ENCODE data around the gene KCNMB4.

The KCNMB4 gene

DNA sequence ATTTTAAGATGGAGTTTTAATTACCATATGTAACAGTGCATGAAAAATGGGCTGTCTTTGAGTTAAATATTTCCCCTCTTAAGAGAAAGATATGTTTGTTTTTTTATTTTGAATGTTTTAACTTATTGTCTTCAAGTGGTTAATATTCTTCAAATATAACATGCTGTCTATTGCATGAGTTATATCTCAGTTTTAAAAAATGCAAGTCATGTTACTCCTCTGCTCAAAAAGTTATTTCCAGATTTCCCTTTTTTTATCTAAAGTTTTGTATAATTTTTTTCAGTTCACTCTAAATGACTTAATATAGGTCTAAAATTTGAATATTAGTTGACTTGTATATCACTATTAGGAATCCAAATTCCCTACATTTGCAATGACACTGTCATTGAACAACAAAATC, 5.9 kb upstream of the KCNMB4 start:
- no peak overlapping the region for H3K9ac ChIP-seq (ENCODE audit: low read depth, low read length, poor library complexity, severe bottlenecking)
- no peaks in the 10 kb centered on the region for H3F3A ChIP-seq (ENCODE audit: low read depth)
- H3K79me2 ChIP-seq (ENCODE audit: insufficient read depth, low read length) = no peaks in the 10 kb centered on the region
- no peaks in the 10 kb centered on the region for H3K9me2 ChIP-seq (replicated peaks; ENCODE audit: low read depth, low read length)
- H3K27me3 ChIP-seq (ENCODE audit: insufficient read depth, low read length, poor library complexity, severe bottlenecking) = no peaks in the 10 kb centered on the region
- H4K20me1 ChIP-seq (ENCODE audit: insufficient read depth, low read length, poor library complexity, severe bottlenecking) = no peaks in the 10 kb centered on the region
- H3K4me1 ChIP-seq (ENCODE audit: insufficient read depth, low read length, poor library complexity, severe bottlenecking) = peaks cover 3% of the 10 kb centered on the region
- H3K9me3 ChIP-seq (ENCODE audit: insufficient read depth, low read depth, low read length) = no peaks in the 10 kb centered on the region
- H2AFZ ChIP-seq (ENCODE audit: low read length) = no peak overlapping the region
- 0 out of 2 replicates have a peak, but pooled peaks cover under 1% of the 10 kb centered on the region for H3K36me3 ChIP-seq (ENCODE audit: insufficient read depth, low read length)
- no peak overlapping the region for H3K4me3 ChIP-seq (ENCODE audit: low read length, poor library complexity, severe bottlenecking)
- TF ChIP-seq, protein P1, sequence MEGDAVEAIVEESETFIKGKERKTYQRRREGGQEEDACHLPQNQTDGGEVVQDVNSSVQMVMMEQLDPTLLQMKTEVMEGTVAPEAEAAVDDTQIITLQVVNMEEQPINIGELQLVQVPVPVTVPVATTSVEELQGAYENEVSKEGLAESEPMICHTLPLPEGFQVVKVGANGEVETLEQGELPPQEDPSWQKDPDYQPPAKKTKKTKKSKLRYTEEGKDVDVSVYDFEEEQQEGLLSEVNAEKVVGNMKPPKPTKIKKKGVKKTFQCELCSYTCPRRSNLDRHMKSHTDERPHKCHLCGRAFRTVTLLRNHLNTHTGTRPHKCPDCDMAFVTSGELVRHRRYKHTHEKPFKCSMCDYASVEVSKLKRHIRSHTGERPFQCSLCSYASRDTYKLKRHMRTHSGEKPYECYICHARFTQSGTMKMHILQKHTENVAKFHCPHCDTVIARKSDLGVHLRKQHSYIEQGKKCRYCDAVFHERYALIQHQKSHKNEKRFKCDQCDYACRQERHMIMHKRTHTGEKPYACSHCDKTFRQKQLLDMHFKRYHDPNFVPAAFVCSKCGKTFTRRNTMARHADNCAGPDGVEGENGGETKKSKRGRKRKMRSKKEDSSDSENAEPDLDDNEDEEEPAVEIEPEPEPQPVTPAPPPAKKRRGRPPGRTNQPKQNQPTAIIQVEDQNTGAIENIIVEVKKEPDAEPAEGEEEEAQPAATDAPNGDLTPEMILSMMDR (conservative IDR thresholded peaks at IDR 0.05; ENCODE audit: low read length) = no peak
- no peak for TF ChIP-seq EZH2phosphoT487 (IDR thresholded peaks at IDR 0.05; ENCODE audit: borderline replicate concordance)
- H3K4me2 ChIP-seq (ENCODE audit: low read depth, low read length, poor library complexity, severe bottlenecking) = no peak overlapping the region

DNA sequence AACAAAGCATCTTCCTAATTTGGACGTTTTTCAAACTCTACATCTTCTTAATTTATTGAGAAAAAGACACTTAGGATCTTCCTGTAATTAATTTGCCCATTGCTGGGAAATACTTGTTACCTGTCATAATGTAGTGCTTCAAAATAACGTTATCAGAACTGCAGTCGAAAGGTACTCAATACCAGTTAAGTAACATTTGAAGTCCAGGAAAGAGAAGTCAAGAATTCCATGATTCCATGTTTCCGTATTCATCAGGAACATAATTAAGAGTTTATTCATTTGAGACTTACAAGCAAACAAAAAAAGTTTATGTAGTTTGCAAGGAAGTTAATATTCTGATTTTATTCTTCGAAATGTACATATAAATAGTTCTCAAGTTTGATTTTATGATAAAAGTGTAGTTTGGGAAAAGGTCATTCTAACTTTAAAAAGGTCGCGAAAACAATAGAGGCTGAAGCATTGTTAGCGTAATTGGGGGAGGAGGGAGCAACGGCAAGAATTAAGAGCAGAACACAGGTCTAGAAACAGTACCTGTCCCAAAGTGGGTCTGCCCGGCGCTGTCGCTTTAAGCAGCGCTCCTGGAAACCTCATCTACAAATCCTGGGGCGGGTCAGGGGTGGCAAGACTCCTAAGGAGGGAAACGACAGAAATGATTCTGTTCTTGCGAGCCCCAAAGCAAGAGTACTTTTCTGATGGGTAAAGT, 1.2 kb upstream of the KCNMB4 start:
- Histone ChIP-seq H3F3A (ENCODE audit: low read depth) (no peaks in the 10 kb centered on the region), H2AFZ (ENCODE audit: low read length) (peak overlapping the region; percentile 94), H3K27me3 (ENCODE audit: insufficient read depth, low read length, poor library complexity, severe bottlenecking) (no peaks in the 10 kb centered on the region), H3K9ac (ENCODE audit: low read depth, low read length, poor library complexity, severe bottlenecking) (no peak overlapping the region), H3K4me3 (ENCODE audit: low read length, poor library complexity, severe bottlenecking) (peak overlapping the region; percentile 87), H3K79me2 (ENCODE audit: insufficient read depth, low read length) (peaks cover 24% of the 10 kb centered on the region), H3K4me2 (ENCODE audit: low read depth, low read length, poor library complexity, severe bottlenecking) (peak overlapping the region; percentile 94), H3K4me1 (ENCODE audit: insufficient read depth, low read length, poor library complexity, severe bottlenecking) (peaks cover 31% of the 10 kb centered on the region), H3K9me3 (ENCODE audit: insufficient read depth, low read depth, low read length) (no peaks in the 10 kb centered on the region), H3K36me3 (ENCODE audit: insufficient read depth, low read length) (no peaks in the 10 kb centered on the region), H4K20me1 (ENCODE audit: insufficient read depth, low read length, poor library complexity, severe bottlenecking) (peaks cover 6% of the 10 kb centered on the region), H3K9me2 (replicated peaks; ENCODE audit: low read depth, low read length) (no peaks in the 10 kb centered on the region)
- TF ChIP-seq EZH2phosphoT487 (IDR thresholded peaks at IDR 0.05; ENCODE audit: borderline replicate concordance) = no peak
- TF ChIP-seq, protein P1 (conservative IDR thresholded peaks at IDR 0.05; ENCODE audit: low read length) = no peak

DNA sequence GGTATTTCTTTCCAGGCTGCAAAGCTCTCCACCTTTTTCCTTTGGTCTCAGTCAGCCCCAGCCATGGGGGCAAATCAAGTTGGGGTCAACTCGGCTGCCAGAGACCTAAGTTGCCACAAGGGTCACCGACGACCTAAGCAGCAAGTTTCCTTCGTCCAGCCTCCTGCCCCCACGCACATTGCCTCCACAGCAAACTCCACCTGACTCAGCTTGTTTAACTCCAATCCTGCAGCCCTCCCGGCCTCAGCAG, 767 bp upstream of the KCNMB4 start:
- Histone ChIP-seq H3K36me3 (ENCODE audit: insufficient read depth, low read length) (no peaks in the 10 kb centered on the region), H3K9me2 (replicated peaks; ENCODE audit: low read depth, low read length) (no peaks in the 10 kb centered on the region), H3K4me3 (ENCODE audit: low read length, poor library complexity, severe bottlenecking) (peak overlapping the region; percentile 87), H4K20me1 (ENCODE audit: insufficient read depth, low read length, poor library complexity, severe bottlenecking) (peaks cover 6% of the 10 kb centered on the region), H3K9me3 (ENCODE audit: insufficient read depth, low read depth, low read length) (no peaks in the 10 kb centered on the region), H3F3A (ENCODE audit: low read depth) (no peaks in the 10 kb centered on the region), H3K27me3 (ENCODE audit: insufficient read depth, low read length, poor library complexity, severe bottlenecking) (no peaks in the 10 kb centered on the region), H3K4me1 (ENCODE audit: insufficient read depth, low read length, poor library complexity, severe bottlenecking) (peaks cover 34% of the 10 kb centered on the region), H3K79me2 (ENCODE audit: insufficient read depth, low read length) (peaks cover 27% of the 10 kb centered on the region), H2AFZ (ENCODE audit: low read length) (peak overlapping the region; percentile 94), H3K4me2 (ENCODE audit: low read depth, low read length, poor library complexity, severe bottlenecking) (peak overlapping the region; percentile 94), H3K9ac (ENCODE audit: low read depth, low read length, poor library complexity, severe bottlenecking) (peak overlapping the region; percentile 61)
- TF ChIP-seq EZH2phosphoT487 (IDR thresholded peaks at IDR 0.05; ENCODE audit: borderline replicate concordance) = no peak
- TF ChIP-seq, protein P1 (conservative IDR thresholded peaks at IDR 0.05; ENCODE audit: low read length) = no peak

Measured in Loucy (cell line).